ENCODE measurements around the gene CERS1. TPM values are rescaled to one million over a fixed set of nuclear protein-coding genes. Genes with fewer than 3 reads are reported as not detected.

Gene CERS1
- total RNA-seq, 1 experiment from 2014 or later = 2.7 TPM

DNA sequence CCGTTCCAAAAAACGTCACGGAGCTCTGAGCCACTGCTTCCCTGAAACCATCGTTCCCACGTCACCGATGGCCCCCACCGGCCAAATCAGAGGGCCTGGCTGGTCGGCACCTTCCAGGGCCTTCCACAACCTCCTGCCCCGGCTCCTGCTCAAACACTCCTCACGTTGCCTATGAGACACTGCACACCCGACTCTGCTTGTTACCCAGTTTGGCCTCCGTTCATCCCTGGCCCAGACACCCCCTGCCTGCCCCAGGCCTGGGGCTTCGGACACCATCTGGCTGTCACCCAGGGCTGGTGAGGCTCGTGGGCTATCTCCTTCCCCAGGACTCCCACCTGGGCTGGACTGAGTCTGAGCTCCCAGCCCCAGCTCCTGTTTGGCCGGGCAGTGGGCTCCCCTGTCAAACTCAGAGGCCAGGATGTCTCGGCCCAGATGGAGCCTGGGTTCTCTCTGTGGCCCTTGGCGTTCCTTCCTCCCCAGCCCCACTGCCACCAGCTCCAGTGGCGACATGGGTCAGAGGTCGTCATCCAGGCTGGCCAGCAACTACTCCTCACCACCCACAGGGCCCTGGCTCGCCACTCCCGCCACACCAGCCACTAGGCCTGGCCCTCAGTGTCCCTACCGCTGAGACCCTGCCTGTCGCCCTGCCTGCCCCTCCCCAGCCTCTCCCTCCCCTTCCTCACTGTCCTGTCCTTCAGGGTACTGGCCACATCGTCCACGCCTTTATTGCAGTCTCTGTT is 17.7 kb downstream of the CERS1 start:
- no peaks in the 10 kb centered on the region for H3K27me3 ChIP-seq (ENCODE audit: insufficient read depth, low read depth)
- CTCF ChIA-PET = no interaction called here
- H3K27ac ChIP-seq = no peak overlapping the region
- no peak overlapping the region for H3K4me3 ChIP-seq
- no peak for DNase-seq
- POLR2A ChIA-PET (ENCODE audit: unreplicated experiment) = no interaction called here
- peaks cover 61% of the 10 kb centered on the region for H3F3A ChIP-seq (ENCODE audit: insufficient read depth, low read depth)
- no peak overlapping the region for H2AFZ ChIP-seq
- H3K4me2 ChIP-seq = no peak overlapping the region
- no peaks in the 10 kb centered on the region for H3K9me3 ChIP-seq (ENCODE audit: insufficient read depth, low read depth)
- no peaks in the 10 kb centered on the region for H3K4me1 ChIP-seq (replicated peaks; ENCODE audit: insufficient read depth)
- no TSS peak for BruUV-seq (replicated peaks)
- intact Hi-C loops (cut with micrococcal nuclease; ENCODE audit: unreplicated experiment) = no loop called here
- TF ChIP-seq, protein P1, sequence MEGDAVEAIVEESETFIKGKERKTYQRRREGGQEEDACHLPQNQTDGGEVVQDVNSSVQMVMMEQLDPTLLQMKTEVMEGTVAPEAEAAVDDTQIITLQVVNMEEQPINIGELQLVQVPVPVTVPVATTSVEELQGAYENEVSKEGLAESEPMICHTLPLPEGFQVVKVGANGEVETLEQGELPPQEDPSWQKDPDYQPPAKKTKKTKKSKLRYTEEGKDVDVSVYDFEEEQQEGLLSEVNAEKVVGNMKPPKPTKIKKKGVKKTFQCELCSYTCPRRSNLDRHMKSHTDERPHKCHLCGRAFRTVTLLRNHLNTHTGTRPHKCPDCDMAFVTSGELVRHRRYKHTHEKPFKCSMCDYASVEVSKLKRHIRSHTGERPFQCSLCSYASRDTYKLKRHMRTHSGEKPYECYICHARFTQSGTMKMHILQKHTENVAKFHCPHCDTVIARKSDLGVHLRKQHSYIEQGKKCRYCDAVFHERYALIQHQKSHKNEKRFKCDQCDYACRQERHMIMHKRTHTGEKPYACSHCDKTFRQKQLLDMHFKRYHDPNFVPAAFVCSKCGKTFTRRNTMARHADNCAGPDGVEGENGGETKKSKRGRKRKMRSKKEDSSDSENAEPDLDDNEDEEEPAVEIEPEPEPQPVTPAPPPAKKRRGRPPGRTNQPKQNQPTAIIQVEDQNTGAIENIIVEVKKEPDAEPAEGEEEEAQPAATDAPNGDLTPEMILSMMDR (conservative IDR thresholded peaks at IDR 0.05) = no peak
- TF ChIP-seq EZH2 (IDR thresholded peaks at IDR 0.05; ENCODE audit: low read depth) = no peak
- peaks cover 31% of the 10 kb centered on the region; the same call in 1 of the 2 replicates for H4K20me1 ChIP-seq (ENCODE audit: insufficient read depth)
- H3K79me2 ChIP-seq (ENCODE audit: low read depth) = no peaks in the 10 kb centered on the region
- no peaks in the 10 kb centered on the region for H3K9me2 ChIP-seq (ENCODE audit: insufficient read depth)
- no peaks in the 10 kb centered on the region for H3K36me3 ChIP-seq (ENCODE audit: low read depth)

DNA sequence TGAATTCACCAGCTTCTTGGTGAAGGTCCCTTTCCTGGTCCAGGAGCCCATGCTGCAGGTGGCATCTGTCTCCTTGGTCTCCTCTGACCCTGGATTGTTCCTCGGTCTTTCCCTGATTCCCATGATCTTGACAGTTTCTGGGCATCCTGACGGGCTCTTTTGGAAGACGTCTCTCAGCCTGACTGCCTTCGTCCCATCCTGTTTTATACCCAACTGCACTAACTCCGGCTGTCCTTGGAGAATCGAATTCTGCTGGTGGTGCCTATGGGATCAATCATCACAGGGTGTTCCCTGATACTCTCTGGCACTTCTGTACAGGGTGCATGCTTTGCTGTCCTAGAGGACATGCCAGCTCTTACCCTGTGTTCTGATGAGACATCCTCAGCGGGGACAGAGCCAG is 19.1 kb downstream of the CERS1 start:
- BruUV-seq (replicated peaks) = no TSS peak
- intact Hi-C loops (cut with micrococcal nuclease; ENCODE audit: unreplicated experiment) = no loop called here
- Histone ChIP-seq H3K4me3 (no peak overlapping the region), H2AFZ (no peak overlapping the region), H3K27me3 (ENCODE audit: insufficient read depth, low read depth) (no peaks in the 10 kb centered on the region), H4K20me1 (ENCODE audit: insufficient read depth) (peaks cover 34% of the 10 kb centered on the region), H3K4me1 (replicated peaks; ENCODE audit: insufficient read depth) (no peaks in the 10 kb centered on the region), H3K4me2 (no peak overlapping the region), H3K36me3 (ENCODE audit: low read depth) (no peaks in the 10 kb centered on the region), H3K27ac (no peak overlapping the region), H3K9me3 (ENCODE audit: insufficient read depth, low read depth) (no peaks in the 10 kb centered on the region), H3K79me2 (ENCODE audit: low read depth) (no peaks in the 10 kb centered on the region), H3K9me2 (ENCODE audit: insufficient read depth) (no peaks in the 10 kb centered on the region), H3F3A (ENCODE audit: insufficient read depth, low read depth) (peaks cover 65% of the 10 kb centered on the region)
- TF ChIP-seq, protein P1 (conservative IDR thresholded peaks at IDR 0.05) = no peak
- TF ChIP-seq EZH2 (IDR thresholded peaks at IDR 0.05; ENCODE audit: low read depth) = no peak
- ChIA-PET POLR2A (ENCODE audit: unreplicated experiment) (no interaction called here), CTCF (interaction anchor here (0.7 kb wide), 1 partner anchor 110 kb away, joined by 3 read pairs; no protein-coding TSS in a partner anchor)
- DNase-seq = no peak

DNA sequence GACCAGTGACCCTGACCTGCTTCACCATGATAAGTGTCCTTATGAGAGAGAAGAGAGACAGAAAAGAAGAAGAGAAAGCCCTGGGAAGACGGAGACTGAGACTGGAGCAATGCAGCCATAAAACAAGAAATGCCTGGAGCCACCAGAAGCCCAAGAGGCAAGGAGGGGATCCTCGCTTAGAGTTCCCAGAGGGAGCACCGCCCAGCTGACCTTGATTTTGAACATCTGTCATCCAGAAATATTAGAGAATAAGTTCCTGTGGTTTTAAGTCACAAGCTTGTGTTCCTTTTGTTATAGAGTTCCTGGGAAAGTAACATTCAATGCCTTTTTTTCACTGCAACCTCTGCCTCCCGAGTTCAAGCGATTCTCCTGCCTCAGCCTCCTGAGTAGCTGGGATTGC is 20.2 kb downstream of the CERS1 start:
- Histone ChIP-seq H4K20me1 (ENCODE audit: insufficient read depth) (peaks cover 46% of the 10 kb centered on the region), H3K36me3 (ENCODE audit: low read depth) (no peaks in the 10 kb centered on the region), H3K4me2 (no peak overlapping the region), H3K4me3 (no peak overlapping the region), H3K9me3 (ENCODE audit: insufficient read depth, low read depth) (no peaks in the 10 kb centered on the region), H3K4me1 (replicated peaks; ENCODE audit: insufficient read depth) (no peaks in the 10 kb centered on the region), H3F3A (ENCODE audit: insufficient read depth, low read depth) (peaks cover 74% of the 10 kb centered on the region), H3K27me3 (ENCODE audit: insufficient read depth, low read depth) (no peaks in the 10 kb centered on the region), H3K9me2 (ENCODE audit: insufficient read depth) (no peaks in the 10 kb centered on the region), H3K27ac (no peak overlapping the region), H2AFZ (no peak overlapping the region), H3K79me2 (ENCODE audit: low read depth) (no peaks in the 10 kb centered on the region)
- intact Hi-C loops (cut with micrococcal nuclease; ENCODE audit: unreplicated experiment) = no loop called here
- no peak for DNase-seq
- no peak for TF ChIP-seq EZH2 (IDR thresholded peaks at IDR 0.05; ENCODE audit: low read depth)
- TF ChIP-seq, protein P1 (conservative IDR thresholded peaks at IDR 0.05) = no peak
- ChIA-PET CTCF (interaction anchor here (0.6 kb wide), 2 partner anchors 262 to 325 kb away, joined by 3 to 4 read pairs; no protein-coding TSS in a partner anchor), POLR2A (ENCODE audit: unreplicated experiment) (no interaction called here)
- no TSS peak for BruUV-seq (replicated peaks)

All from PC-9 (cell line).